ENCODE measurements around the gene LEMD2. TPM values are rescaled to one million over a fixed set of nuclear protein-coding genes. Genes with fewer than 3 reads are reported as not detected.

LEMD2 gene
- total RNA-seq, 1 experiment from 2014 or later, result 50.1 TPM

DNA sequence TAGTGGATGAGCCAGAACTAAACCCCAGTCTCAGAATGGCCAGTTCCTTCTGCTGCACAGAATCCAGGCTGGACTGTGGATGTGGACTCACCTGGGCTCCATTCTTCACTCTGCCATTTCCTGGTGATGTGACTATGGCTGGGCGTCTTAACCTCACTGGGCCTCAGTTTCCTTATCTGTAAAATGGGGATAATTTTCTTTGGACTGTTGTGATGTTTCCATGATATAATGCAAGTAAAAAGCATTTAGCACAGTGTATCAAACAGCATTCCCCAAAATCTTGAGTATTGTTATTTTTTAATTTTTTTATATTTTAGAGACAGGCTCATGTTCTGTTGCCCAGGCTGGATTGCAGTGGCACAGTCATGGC, 36.3 kb downstream of the LEMD2 start:
- Histone ChIP-seq H3K4me1 (peaks cover 42% of the 10 kb centered on the region), H3K9me3 (replicated peaks) (no peaks in the 10 kb centered on the region), H3K27ac (no peak overlapping the region), H3K27me3 (no peaks in the 10 kb centered on the region), H3K36me3 (no peaks in the 10 kb centered on the region), H3K4me3 (no peak overlapping the region)
- DNase-seq, result no peak

DNA sequence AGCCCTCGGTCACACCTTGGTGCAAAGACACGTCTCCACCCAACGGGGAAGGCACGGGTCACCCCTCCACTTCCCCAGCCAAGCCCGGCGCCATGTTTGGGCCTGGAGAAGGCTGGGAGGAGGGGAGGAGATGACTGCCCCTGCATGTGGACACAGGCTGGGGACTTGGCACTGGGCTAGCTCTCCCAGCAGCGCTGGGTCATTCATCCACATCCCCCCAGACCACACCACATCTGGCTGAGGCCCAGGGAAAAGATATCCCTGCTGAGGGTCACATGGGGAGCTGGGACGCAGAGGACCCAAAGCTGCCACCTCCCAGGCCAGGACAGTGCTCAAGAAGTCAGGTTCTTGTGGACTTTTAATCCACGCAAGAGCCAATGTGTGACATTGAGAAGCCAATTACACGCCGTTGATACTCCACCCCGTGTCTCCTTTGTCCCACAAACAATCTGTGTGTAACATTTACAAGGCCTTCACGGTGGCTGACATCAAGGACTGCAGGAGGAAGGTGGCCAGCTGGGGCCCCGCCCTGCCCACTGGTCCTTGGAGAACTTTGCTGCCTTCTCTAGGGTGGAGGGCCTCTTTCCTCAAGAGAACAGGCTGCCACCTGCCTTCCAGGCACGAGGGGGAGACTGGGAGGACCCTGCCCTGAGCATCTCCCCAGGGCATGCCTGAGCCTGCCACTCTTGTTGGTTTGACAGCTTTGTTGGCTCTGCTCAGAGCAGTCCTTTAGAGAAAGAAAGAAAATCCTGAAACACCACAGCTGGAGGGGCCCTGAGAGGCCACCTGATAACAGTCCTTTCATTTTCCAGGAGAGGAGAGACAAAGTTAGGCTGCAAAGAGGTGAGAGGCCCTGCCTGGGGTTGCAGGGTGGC, 36.9 kb downstream of the LEMD2 start:
- no peaks in the 10 kb centered on the region for H3K9me3 ChIP-seq (replicated peaks)
- no peak overlapping the region for H3K4me3 ChIP-seq
- H3K27ac ChIP-seq, result no peak overlapping the region
- no peak for DNase-seq
- H3K4me1 ChIP-seq, result peaks cover 48% of the 10 kb centered on the region
- no peaks in the 10 kb centered on the region for H3K27me3 ChIP-seq
- no peaks in the 10 kb centered on the region for H3K36me3 ChIP-seq

DNA sequence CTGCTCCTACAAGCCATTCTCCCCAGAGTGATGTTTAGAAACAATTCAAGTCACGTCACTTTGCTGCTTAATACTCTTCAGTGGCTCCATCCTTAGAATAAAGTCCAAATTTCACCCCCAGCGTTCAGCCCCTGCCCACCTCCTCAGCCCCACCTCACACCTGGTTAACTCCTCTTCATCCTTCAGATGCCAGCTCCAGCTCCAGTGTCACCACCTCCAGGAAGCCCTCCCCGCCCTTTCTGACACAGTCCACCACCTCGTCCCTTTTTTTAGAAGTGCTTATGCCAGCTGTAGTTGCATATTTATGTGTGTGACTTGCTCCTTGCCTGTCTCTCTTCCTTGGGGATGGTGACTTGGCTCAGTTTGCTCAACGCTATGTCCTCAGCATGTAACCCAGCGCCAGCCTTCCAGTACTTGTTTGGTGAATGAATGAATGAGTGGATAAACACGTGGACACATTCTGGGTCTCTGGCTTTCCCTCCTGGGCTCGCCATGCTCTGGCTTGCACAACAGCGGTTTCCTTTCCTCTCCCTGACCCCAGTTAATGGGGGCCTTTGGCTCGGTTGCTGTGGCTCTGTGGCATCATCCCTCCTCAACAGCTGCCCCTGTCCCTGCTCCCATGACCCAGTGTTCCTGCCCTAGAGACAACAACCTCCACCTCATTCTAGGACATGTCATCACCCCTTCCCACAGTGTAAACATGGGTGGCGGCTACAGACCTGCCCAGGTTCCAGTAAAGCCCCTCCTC, 38.5 kb downstream of the LEMD2 start:
- Histone ChIP-seq H3K4me1 (peaks cover 46% of the 10 kb centered on the region), H3K9me3 (replicated peaks) (no peaks in the 10 kb centered on the region), H3K4me3 (no peak overlapping the region), H3K27me3 (no peaks in the 10 kb centered on the region), H3K27ac (no peak overlapping the region), H3K36me3 (no peaks in the 10 kb centered on the region)
- peak in 1 of 2 experiments; percentile 33 for DNase-seq

DNA sequence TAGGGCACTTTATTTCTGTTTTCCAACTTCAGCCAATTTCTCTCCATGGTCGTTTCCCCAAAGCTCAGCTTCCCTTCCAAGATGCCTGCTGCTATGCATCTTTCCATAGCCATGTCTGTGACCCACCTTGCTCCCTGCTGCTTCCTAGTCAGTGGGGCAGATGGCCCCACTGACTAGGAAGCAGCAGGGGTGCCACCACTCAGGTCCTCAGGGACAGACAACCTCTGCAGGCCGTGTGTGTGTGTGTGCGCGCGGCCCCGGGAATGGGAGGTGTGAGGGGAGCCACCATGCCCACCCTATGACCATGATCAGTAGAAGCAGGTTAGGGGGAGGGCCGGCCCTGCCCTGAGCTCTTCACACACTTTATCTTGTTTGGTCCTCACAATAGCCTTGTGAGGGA, 39.5 kb downstream of the LEMD2 start:
- H3K27me3 ChIP-seq, result no peaks in the 10 kb centered on the region
- H3K36me3 ChIP-seq, result no peaks in the 10 kb centered on the region
- no peak overlapping the region for H3K4me3 ChIP-seq
- peaks cover 46% of the 10 kb centered on the region for H3K4me1 ChIP-seq
- H3K27ac ChIP-seq, result no peak overlapping the region
- no peaks in the 10 kb centered on the region for H3K9me3 ChIP-seq (replicated peaks)
- DNase-seq, result no peak

DNA sequence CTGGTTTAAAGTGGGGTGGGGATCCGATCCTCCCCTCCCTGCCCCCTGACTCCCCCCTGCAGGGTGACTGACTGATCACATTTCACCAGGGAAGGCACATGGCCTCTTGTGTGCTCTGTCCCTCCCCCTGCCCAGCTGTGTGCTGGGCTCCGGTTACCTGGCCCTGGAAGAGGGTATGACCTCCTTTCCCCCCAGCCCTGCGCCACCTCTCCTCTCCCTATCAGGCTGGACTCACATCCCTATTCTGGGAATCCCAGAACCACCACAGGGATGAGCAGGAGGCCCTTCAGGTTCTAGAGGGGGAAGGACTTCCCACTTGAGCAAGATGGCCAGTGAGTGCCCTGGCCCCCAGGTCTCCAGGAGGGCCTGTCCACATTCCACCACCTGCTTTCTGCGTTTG, 40.1 kb downstream of the LEMD2 start:
- no peak overlapping the region for H3K4me3 ChIP-seq
- H3K27me3 ChIP-seq, result no peaks in the 10 kb centered on the region
- H3K36me3 ChIP-seq, result no peaks in the 10 kb centered on the region
- no peak overlapping the region for H3K27ac ChIP-seq
- DNase-seq, result peak in 1 of 2 experiments; percentile 15
- H3K4me1 ChIP-seq, result peaks cover 52% of the 10 kb centered on the region
- H3K9me3 ChIP-seq (replicated peaks), result no peaks in the 10 kb centered on the region

DNA sequence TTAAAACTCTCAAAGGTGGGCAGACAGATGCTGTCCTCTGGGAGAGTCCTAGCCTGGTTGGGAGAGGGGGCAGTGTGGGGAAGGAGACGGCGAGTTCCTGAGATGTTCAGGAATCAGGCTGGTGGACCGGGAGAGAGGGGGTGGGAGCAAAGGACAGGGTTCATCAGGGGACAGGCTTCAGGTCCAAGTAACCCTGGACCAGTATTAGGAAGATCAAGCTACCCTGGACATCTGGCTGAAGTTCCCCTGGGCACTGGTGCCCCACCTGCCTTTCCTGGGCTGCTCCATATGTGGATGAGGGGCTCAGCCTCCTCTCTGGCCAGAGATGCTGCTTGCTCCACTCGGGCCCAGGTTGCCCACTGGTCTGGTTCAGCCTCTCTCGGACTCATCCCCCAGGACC, 41.1 kb downstream of the LEMD2 start:
- Histone ChIP-seq H3K9me3 (replicated peaks) (no peaks in the 10 kb centered on the region), H3K4me1 (peaks cover 52% of the 10 kb centered on the region), H3K27me3 (no peaks in the 10 kb centered on the region), H3K36me3 (no peaks in the 10 kb centered on the region), H3K4me3 (no peak overlapping the region), H3K27ac (no peak overlapping the region)
- no peak for DNase-seq

DNA sequence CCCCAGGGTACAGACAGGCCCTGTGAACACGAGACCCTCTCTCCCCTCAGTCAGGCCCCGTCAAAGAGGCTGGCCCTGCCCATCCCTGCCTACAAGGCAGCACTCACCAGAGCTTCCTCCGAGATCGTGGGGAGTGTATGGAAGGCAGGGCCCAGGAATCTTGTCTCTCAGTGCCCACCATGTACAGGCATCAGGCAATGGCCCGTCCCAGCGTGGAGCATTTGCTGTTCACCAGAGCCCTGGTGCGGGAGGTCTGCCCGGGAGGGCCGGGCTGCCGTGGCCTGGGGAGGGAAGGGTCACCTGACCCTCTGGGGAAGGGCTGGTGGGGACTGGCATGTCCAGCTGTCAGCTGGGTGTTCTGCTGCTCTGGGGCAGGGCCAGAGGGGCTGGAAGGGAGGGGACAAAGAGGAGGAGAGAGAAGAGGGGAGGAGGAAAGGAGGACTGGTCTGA, 42.3 kb downstream of the LEMD2 start, which contains the start of gene IP6K3:
Gene IP6K3, minus strand, starts transcription at position 255 of the 450 bp plus-strand sequence. CDS start 11,429 bp downstream, outside the sequence.
- peak within 1 kb of the TSS; percentile 77 for H3K4me3 ChIP-seq
- DNase-seq, result peak; percentile 84 to 87
- no peaks in the 10 kb centered on the region for H3K36me3 ChIP-seq
- H3K9me3 ChIP-seq (replicated peaks), result no peaks in the 10 kb centered on the region
- H3K27me3 ChIP-seq, result no peaks in the 10 kb centered on the region
- peak within 1 kb of the TSS; percentile 89 for H3K27ac ChIP-seq
- peaks cover 43% of the 10 kb centered on the region for H3K4me1 ChIP-seq

DNA sequence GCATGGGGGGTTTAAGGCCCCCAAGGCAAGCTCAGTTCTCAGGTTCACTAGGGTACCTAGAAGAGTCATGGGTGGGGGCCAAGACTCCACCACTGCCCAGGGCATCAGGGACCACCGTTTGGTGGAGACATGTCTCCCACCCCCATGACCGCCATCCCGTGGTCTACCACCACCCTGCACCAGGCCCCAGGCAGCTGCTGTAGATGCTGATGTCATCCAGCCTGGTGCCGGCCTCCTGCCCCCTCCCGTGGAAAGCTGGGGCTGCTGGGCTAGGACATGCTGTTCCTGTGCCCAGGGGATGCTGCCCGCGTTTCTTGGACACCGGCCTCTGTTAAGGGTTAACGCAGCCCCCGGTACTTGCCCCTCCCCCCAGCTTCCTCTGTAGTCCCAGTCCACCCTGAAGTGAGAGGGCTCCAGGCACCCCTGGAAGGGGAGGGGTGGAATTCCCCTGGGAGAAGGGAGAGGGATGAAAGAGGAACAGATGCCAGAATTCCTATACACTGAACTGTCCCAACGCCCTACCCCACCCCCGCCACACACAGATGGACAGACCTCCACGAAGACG, 42.8 kb downstream of the LEMD2 start:
- H3K27ac ChIP-seq, result peak overlapping the region; percentile 89

DNA sequence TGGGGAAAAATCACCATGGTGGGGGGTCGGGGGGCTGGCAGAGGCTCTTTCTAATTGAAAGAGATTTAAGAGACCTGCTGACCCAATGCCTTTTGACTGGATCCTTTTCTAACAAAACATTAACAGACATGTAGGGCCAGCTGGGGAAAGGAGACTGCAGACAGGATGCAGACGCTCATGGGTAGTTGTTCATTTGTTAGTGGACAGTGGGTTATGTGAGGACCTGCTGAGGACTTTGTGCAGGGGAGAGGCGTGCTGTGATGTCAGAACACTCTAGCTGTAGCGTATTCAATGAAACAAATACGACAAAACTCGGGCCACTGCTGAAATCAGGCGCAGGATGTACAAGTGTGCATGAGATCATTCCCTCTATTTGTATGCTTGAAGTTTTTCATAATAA, 43.4 kb downstream of the LEMD2 start:
- peaks cover 32% of the 10 kb centered on the region for H3K4me1 ChIP-seq
- peaks cover under 1% of the 10 kb centered on the region; the same call in 1 of the 2 replicates for H3K36me3 ChIP-seq
- H3K4me3 ChIP-seq, result peak overlapping the region; percentile 77
- H3K9me3 ChIP-seq (replicated peaks), result no peaks in the 10 kb centered on the region
- DNase-seq, result peak; percentile 32 to 57
- no peaks in the 10 kb centered on the region for H3K27me3 ChIP-seq
- H3K27ac ChIP-seq, result peak overlapping the region; percentile 89

More for the DNA sequence above, 42.8 kb downstream of the LEMD2 start:
- no peaks in the 10 kb centered on the region for H3K27me3 ChIP-seq
- no peaks in the 10 kb centered on the region for H3K36me3 ChIP-seq
- H3K4me1 ChIP-seq, result peaks cover 38% of the 10 kb centered on the region
- DNase-seq, result peak; percentile 86 to 90
- H3K9me3 ChIP-seq (replicated peaks), result no peaks in the 10 kb centered on the region
- peak overlapping the region; percentile 77 for H3K4me3 ChIP-seq

DNA sequence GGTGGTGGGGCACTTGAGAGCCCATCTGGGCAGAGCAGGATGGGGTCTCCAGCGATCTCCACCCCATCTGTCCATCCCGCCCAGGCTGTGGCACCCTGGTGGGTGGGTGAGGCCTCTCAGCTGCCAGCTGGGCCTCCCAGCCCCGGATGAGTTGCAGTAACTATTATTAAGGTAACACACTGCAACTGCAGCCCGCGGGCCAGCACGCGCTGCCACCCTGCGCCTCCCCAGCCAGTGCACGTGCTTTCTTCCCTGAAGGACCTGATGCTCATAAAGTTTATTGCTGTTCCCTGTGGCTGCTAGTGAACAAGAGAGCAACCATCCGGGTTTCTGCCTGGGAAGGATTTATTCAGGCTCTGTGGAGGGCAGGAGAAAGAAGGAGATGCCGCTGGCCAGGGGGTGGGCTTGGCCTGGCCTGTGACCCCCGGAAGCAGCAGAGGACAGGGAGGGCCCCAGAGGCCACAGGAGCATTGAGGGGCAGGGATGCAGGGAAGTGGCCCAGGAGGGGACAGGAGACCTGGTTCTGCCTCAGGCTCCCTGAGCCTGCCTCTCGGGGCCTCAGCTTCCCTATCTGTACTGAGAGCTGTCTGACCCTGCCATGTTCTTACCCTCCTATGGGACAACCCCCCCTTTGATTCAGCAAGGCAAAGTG, 43.9 kb downstream of the LEMD2 start:
- Histone ChIP-seq H3K27me3 (no peaks in the 10 kb centered on the region), H3K36me3 (peaks cover 5% of the 10 kb centered on the region; the same call in 1 of the 2 replicates), H3K4me1 (peaks cover 28% of the 10 kb centered on the region), H3K27ac (peak overlapping the region; percentile 89), H3K9me3 (replicated peaks) (no peaks in the 10 kb centered on the region), H3K4me3 (peak overlapping the region; percentile 77)
- DNase-seq, result peak; percentile 41 to 45

DNA sequence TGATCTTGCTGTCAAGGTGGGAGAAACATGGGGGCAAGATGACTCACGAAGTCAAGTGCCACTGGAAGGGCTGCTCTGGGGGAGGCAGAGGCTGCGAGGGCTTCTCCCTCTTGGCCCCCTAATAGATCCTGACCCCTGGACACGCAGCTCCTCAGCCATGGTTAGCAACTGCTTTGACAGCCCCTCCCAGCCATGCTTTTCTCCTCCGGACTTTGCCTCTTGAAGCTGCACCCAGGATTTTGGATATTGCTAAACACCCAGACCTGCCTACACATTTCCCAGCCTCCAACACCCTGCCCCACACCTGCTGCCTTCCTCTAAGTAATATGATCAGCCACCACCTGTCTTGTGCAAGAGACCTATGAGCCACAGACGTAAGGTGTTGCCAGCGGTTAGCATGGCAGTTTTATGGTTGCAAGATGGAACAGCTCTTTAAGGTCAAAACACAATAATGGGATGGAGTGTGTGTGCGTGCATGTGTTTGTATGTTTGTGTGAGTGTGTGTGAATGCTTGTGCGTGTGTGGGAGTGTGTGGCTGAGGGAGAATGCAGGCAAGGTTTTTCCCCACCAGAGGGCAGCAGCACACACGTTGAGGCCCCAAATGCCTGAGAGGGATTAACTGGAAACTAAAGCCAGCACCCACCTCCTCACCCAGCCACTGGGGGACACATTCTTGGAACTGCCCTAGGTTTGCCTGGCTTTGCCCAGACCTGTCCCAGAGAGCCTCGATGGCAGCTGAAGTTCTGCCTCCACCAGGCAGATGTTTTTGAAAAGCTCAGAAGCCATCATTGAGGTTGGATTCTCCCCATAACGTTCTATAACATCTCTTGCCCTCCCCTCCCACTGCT, 44.7 kb downstream of the LEMD2 start:
- Histone ChIP-seq H3K4me1 (peaks cover 28% of the 10 kb centered on the region), H3K9me3 (replicated peaks) (no peaks in the 10 kb centered on the region), H3K27ac (no peak overlapping the region), H3K27me3 (no peaks in the 10 kb centered on the region), H3K4me3 (no peak overlapping the region), H3K36me3 (peaks cover 7% of the 10 kb centered on the region; the same call in 1 of the 2 replicates)
- DNase-seq, result peak; percentile 81 to 90

DNA sequence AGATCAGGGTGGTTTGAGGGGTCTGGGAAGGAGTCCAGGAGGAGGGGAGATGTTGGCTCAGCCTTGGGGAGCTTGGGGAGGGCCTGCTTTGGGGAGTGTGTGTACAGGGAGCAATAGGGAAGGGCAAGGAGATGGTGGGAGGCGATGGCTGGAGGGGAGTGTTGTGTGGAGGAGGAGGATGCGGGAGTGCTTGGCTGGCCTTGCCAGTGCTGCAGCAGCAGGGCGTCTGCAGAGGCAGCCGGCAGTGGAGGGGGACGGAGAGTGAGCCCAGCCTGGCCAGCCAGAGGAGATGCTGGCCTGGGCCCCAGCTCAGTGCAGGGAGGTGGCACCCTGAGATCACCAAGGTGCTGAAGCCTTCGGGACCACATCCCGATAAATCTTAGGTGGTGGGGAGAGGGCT, 46.1 kb downstream of the LEMD2 start:
- Histone ChIP-seq H3K27me3 (no peaks in the 10 kb centered on the region), H3K36me3 (peaks cover 12% of the 10 kb centered on the region; the same call in 1 of the 2 replicates), H3K4me3 (no peak overlapping the region), H3K4me1 (peaks cover 21% of the 10 kb centered on the region), H3K9me3 (replicated peaks) (no peaks in the 10 kb centered on the region), H3K27ac (no peak overlapping the region)
- DNase-seq, result no peak

DNA sequence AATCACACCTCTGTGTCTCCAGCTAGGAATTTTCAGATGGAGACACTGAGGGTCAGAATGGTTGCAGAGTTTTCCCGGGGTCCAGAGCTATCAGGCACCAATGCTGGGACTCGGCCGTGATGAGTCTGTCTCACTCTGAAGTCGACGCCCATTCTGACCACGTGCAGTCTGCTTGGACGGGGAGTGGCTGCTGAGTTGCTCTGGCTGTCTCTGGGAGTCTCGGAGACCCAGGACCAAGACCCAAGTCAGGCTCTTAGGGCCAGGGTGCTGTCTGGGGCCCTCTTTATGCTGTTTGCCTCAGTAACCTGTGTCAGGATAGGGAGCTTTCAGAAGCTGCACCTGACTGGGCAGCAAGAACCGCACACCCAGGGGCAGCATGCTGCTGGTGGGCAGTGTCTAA, 46.8 kb downstream of the LEMD2 start:
- Histone ChIP-seq H3K4me1 (peaks cover 14% of the 10 kb centered on the region), H3K27ac (no peak overlapping the region), H3K4me3 (no peak overlapping the region), H3K27me3 (no peaks in the 10 kb centered on the region), H3K9me3 (replicated peaks) (no peaks in the 10 kb centered on the region), H3K36me3 (peaks cover 12% of the 10 kb centered on the region; the same call in 1 of the 2 replicates)
- no peak for DNase-seq

Measured in SJCRH30 (cell line).